Stimulated activated CD8-positive, alpha-beta memory T cell treated with anti-CD3 and anti-CD28 coated beads, Interleukin-15, amount 100 ng/mL, for 48 hours (primary cell): ENCODE measurements around the gene MOB1B.
"Not testable (repeated sequence)": the region's sequence is repeated elsewhere in the genome, so short reads cannot be mapped to it uniquely, and the experiment has no call there.

Experiments
- DNase-seq, 2 donors: peaks; one replicate each; pipeline ENCODE4 v3.0.0-alpha.2; 2020; ENCODE audit warnings: low read depth in 2 of 2

The MOB1B gene

GRCh38 chr4:70901984-70902576 lies at the start of gene MOB1B:
MOB1B (plus strand) TSS chr4:70902369; CDS start chr4:70902537, 168 bp downstream.
- peak; percentile 73 to 77 for DNase-seq

GRCh38 chr4:70855464-70855863 lies 46.7 kb upstream of the MOB1B start:
- DNase-seq, result no peak

- no peak for DNase-seq
These were observed 43.7 kb upstream of the MOB1B start for GRCh38 chr4:70858454-70858853.

GRCh38 chr4:70859066-70859465 lies 43.1 kb upstream of the MOB1B start:
- DNase-seq, result no peak

GRCh38 chr4:70863099-70863790 lies 38.9 kb upstream of the MOB1B start:
- no peak for DNase-seq

- no peak for DNase-seq
These were observed 33.4 kb upstream of the MOB1B start for GRCh38 chr4:70868778-70869177.

- no peak for DNase-seq
These were observed 29.0 kb upstream of the MOB1B start for GRCh38 chr4:70873216-70873615.

- DNase-seq, result no peak
These were observed 27.7 kb upstream of the MOB1B start for GRCh38 chr4:70874268-70875156.

- DNase-seq, result no peak
These were observed 24.6 kb upstream of the MOB1B start for GRCh38 chr4:70877556-70877955.

GRCh38 chr4:70880739-70881138 lies 21.4 kb upstream of the MOB1B start:
- DNase-seq, result no peak

- DNase-seq, result no peak
These were observed 17.0 kb upstream of the MOB1B start for GRCh38 chr4:70885174-70885573.

- no peak for DNase-seq
These were observed 9.9 kb upstream of the MOB1B start for GRCh38 chr4:70892086-70892769.

- DNase-seq, result no peak
These were observed 8.4 kb upstream of the MOB1B start for GRCh38 chr4:70893790-70894189.

- DNase-seq, result no peak
These were observed 6.8 kb upstream of the MOB1B start for GRCh38 chr4:70895405-70895804.

GRCh38 chr4:70895811-70896491 lies 6.2 kb upstream of the MOB1B start:
- DNase-seq, result no peak

GRCh38 chr4:70898581-70898980 lies 3.6 kb upstream of the MOB1B start:
- DNase-seq, result not testable (repeated sequence)

GRCh38 chr4:70901607-70901983 lies 574 bp upstream of the MOB1B start:
- DNase-seq, result no peak

GRCh38 chr4:70902577-70903290 lies 565 bp downstream of the MOB1B start:
- peak in 1 of 2 donors; percentile 5 for DNase-seq

- no peak for DNase-seq
These were observed 1.1 kb downstream of the MOB1B start for GRCh38 chr4:70903291-70903603.

- DNase-seq, result no peak
These were observed 6.9 kb downstream of the MOB1B start for GRCh38 chr4:70908993-70909556.

- DNase-seq, result no peak
These were observed 11.8 kb downstream of the MOB1B start for GRCh38 chr4:70914000-70914399.
